GM18526 (cell line): ENCODE data around the gene COA1.

Experiments
- POLR2A ChIP-seq: IDR thresholded peaks from 3 replicates; pipeline ENCODE4 v1.6.1; 2011; ENCODE audit not compliant: insufficient read length; ENCODE audit errors: extremely low read depth

Gene COA1

GRCh38 chr7:43609097-43609496 is 120.2 kb downstream of the COA1 start:
- TF ChIP-seq POLR2A = no peak

GRCh38 chr7:43604251-43604650 is 125.1 kb downstream of the COA1 start:
- no peak for TF ChIP-seq POLR2A

- no peak for TF ChIP-seq POLR2A
Observed at GRCh38 chr7:43602256-43602655, 127.1 kb downstream of the COA1 start.

- TF ChIP-seq POLR2A = no peak
Observed at GRCh38 chr7:43600056-43600455, 129.3 kb downstream of the COA1 start.

GRCh38 chr7:43594020-43594419 is 135.3 kb downstream of the COA1 start:
- no peak for TF ChIP-seq POLR2A

GRCh38 chr7:43593010-43593409 is 136.3 kb downstream of the COA1 start:
- TF ChIP-seq POLR2A = no peak

- TF ChIP-seq POLR2A = no peak
Observed at GRCh38 chr7:43592326-43592725, 137.0 kb downstream of the COA1 start.

- no peak for TF ChIP-seq POLR2A
Observed at GRCh38 chr7:43591558-43592180, 137.7 kb downstream of the COA1 start.

- no peak for TF ChIP-seq POLR2A
Observed at GRCh38 chr7:43590862-43591557, 138.3 kb downstream of the COA1 start.

GRCh38 chr7:43589728-43590127 is 139.6 kb downstream of the COA1 start:
- TF ChIP-seq POLR2A = no peak
